ENCODE data around the gene B3GLCT. TPM values are rescaled to one million over a fixed set of nuclear protein-coding genes. Genes with fewer than 3 reads are reported as not detected.

B3GLCT gene
- total and polyA plus RNA-seq, 10 of the 15 experiments (the other 5 are each of a cell fraction or from before 2014, with no cell fraction given), result 0.07 to 0.89 (median 0.25) TPM

DNA sequence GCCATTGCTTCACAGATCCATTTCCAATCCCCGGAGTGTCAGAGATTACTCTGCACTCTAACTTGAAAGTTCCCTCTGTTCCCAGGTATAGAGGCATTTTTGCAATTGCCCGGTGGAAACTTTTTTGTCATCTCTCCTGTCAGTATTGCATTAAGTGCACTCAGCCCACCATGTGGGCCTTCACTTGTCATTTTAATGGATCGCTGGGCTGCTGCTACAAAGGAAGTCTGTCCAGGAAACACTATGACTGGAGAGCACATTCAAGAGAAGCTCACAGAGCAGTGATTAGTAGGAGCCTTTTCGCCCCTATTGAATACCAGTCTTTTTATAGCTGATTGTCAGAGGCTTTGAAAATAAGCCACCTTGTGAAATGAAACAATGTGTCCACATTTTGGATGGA is 180.9 kb downstream of the B3GLCT start (continued):
- no peak for TF ChIP-seq PAX8 (IDR thresholded peaks at IDR 0.05)
- TF ChIP-seq, protein P1, sequence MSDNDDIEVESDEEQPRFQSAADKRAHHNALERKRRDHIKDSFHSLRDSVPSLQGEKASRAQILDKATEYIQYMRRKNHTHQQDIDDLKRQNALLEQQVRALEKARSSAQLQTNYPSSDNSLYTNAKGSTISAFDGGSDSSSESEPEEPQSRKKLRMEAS (IDR thresholded peaks at IDR 0.05; ENCODE audit: low read depth, low read length), result no peak
- no peak for TF ChIP-seq BHLHE40 (IDR thresholded peaks at IDR 0.05; ENCODE audit: borderline replicate concordance in 1 of 2, low read depth in 2 of 2, low read length in 1 of 2)
- TF ChIP-seq JUNB (IDR thresholded peaks at IDR 0.05), result no peak
- no peak for TF ChIP-seq MTA3 (IDR thresholded peaks at IDR 0.05; ENCODE audit: borderline replicate concordance, low read length)
- no peak for TF ChIP-seq ATF7 (IDR thresholded peaks at IDR 0.05; ENCODE audit: low read depth)
- no peak for TF ChIP-seq SMC3 (IDR thresholded peaks at IDR 0.05; ENCODE audit: borderline replicate concordance, low read length)
- TF ChIP-seq CEBPB (IDR thresholded peaks at IDR 0.05; ENCODE audit: borderline replicate concordance in 1 of 2, low read depth in 2 of 2, low read length in 2 of 2), result no peak
- TF ChIP-seq POLR2A (IDR thresholded peaks at IDR 0.05; ENCODE audit: low read depth, low read length), result no peak
- TF ChIP-seq PAX5 (IDR thresholded peaks at IDR 0.05; ENCODE audit: borderline replicate concordance, low read depth, low read length), result no peak

Other genes with a start within 250 kb of the B3GLCT start
- 49.7 and 53.9 TPM in 2 replicates for gene HSPH1, start 38.1 kb upstream of the B3GLCT start, total RNA-seq (2014; rRNA removed)
- 90.5 and 99.9 TPM in 2 replicates for gene HSPH1, start 38.1 kb upstream of the B3GLCT start, total RNA-seq (2014; rRNA removed; fragmentation: Illumina TruSeq; extraction: Trizol)
- 103 and 106 TPM in 2 replicates for gene HSPH1, start 38.1 kb upstream of the B3GLCT start, total RNA-seq (2021)
- gene HSPH1, start 38.1 kb upstream of the B3GLCT start, polyA plus RNA-seq (2011; rRNA removed), result 77.5 and 108 TPM in 2 replicates
- 85.3 and 99.5 TPM in 2 replicates for gene HSPH1, start 38.1 kb upstream of the B3GLCT start, polyA plus RNA-seq (2014; fragmentation: Illumina TruSeq; extraction: Trizol)
- gene HSPH1, start 38.1 kb upstream of the B3GLCT start, polyA plus RNA-seq (2014; fragmentation: Nextera tagmentation; extraction: Ambion mirVana), result 100 to 1,000 TPM in 1 of 2 experiments, 10 to 100 TPM in 1; 40.2 to 109 TPM
- 44.9 and 48.2 TPM in 2 replicates for gene HSPH1, start 38.1 kb upstream of the B3GLCT start, polyA plus RNA-seq (2014; rRNA removed)
- 100 to 1,000 TPM; 155 to 159 TPM for gene HSPH1, start 38.1 kb upstream of the B3GLCT start, polyA plus RNA-seq (2016; fragmentation: Nextera tagmentation; extraction: Ambion mirVana)